HCT116 (cell line): ENCODE data around the gene CACNA1G. TPM values are rescaled to one million over a fixed set of nuclear protein-coding genes. Genes with fewer than 3 reads are reported as not detected.
A peak's percentile ranks its signal among the peaks of the same experiment; 100 is the strongest.

Experiments
- ATAC-seq: fragments of 200-7000 bp; cut with Tn5 transposase; 2 replicates; pipeline ENCODE4 v1.9.1; 2020; ENCODE audit warnings: mild to moderate bottlenecking, moderate library complexity
- BruUV-seq: library from RNA; stranded (reverse); fragments of 400-500 nt; replicated peaks from 2 replicates; lab custom pipeline; 2021; lab: Mats Ljungman, UMichigan
- CTCF ChIA-PET: fragments of 300-600 bp; sonication (Branson Sonifier 250); formaldehyde crosslinking; loops from one replicate; lab custom pipeline; 2021; ENCODE audit warnings: antibody characterized with exemption; lab: Charles Lee
- POLR2A ChIA-PET: fragments of 300-600, 350-600 bp; sonication (Branson Sonifier 250); formaldehyde crosslinking; loops from one replicate; lab custom pipeline; 2021; ENCODE audit warnings: antibody characterized with exemption; lab: Charles Lee
- RAD21 ChIA-PET, 2 experiments: fragments of 300-600 bp; sonication (Branson Sonifier 250); formaldehyde crosslinking; loops; one replicate each; lab custom pipeline; 2023; ENCODE audit warnings: low total read pairs in 2 of 2; ENCODE audit not compliant: uncharacterized antibody in 2 of 2, unreplicated experiment in 2 of 2, low non-redundant PET in 1 of 2; lab: Charles Lee
- DNase-seq: peaks from one replicate; pipeline ENCODE4 v3.0.0-alpha.2; 2010; ENCODE audit warnings: low read depth, low spot score
- H2AFZ ChIP-seq: fragments of 200-600 bp; shearing (Covaris generic), sonication (generic); 2 replicates; pipeline ENCODE4 v1.6.1; 2017; ENCODE audit warnings: low read depth, mixed run types, mixed read lengths, antibody characterized with exemption, low read length; ENCODE audit not compliant: poor library complexity, severe bottlenecking
- H3K27ac ChIP-seq: 2 replicates; pipeline ENCODE4 v1.5.1; 2012; ENCODE audit warnings: low read depth, low read length
- H3K27me3 ChIP-seq: fragments of 200-600 bp; sonication (generic); 2 replicates; pipeline ENCODE4 v1.6.1; 2016; ENCODE audit warnings: mixed run types, low read length, mixed read lengths; ENCODE audit not compliant: insufficient read depth
- H3K36me3 ChIP-seq, 2 experiments: fragments of 200-500 bp in 1 of 2; fragments of 200-600 bp in 1 of 2; sonication (Bioruptor generic) in 1 of 2; sonication (generic) in 1 of 2; 2 replicates each; pipeline versions ENCODE4 v1.5.1 to v1.6.1; 2014 to 2016; ENCODE audit warnings: low read length in 2 of 2, inconsistent platforms in 1 of 2, mixed read lengths in 1 of 2, mixed run types in 1 of 2; ENCODE audit not compliant: insufficient read depth in 2 of 2, control insufficient read depth in 1 of 2
- H3K4me1 ChIP-seq, 2 experiments: fragments of 200-600 bp in 1 of 2; sonication (generic) in 1 of 2; 2 replicates each; pipeline versions ENCODE4 v1.5.1 to v1.6.1; 2012 to 2017; ENCODE audit warnings: low read length in 2 of 2, inconsistent platforms in 1 of 2, mild to moderate bottlenecking in 1 of 2, mixed read lengths in 1 of 2, mixed run types in 1 of 2, moderate library complexity in 1 of 2; ENCODE audit not compliant: insufficient read depth in 2 of 2, control insufficient read depth in 1 of 2
- H3K4me2 ChIP-seq: fragments of 200-600 bp; sonication (generic); 2 replicates; pipeline ENCODE4 v1.6.1; 2017; ENCODE audit warnings: mixed run types, low read length, mixed read lengths
- H3K4me3 ChIP-seq, 2 experiments: fragments of 200-600 bp in 1 of 2; sonication (generic) in 1 of 2; replicated peaks in 1 of 2; 2 replicates each; pipeline ENCODE4 v1.5.1; 2011 to 2016; ENCODE audit warnings: low read length in 2 of 2, control low read depth in 1 of 2, low read depth in 1 of 2, mild to moderate bottlenecking in 1 of 2, mixed read lengths in 1 of 2, mixed run types in 1 of 2
- H3K79me2 ChIP-seq: fragments of 200-600 bp; sonication (generic); 2 replicates; pipeline ENCODE4 v1.6.1; 2017; ENCODE audit warnings: mild to moderate bottlenecking, mixed run types, low read length, moderate library complexity, mixed read lengths; ENCODE audit not compliant: insufficient read depth
- H3K9ac ChIP-seq: fragments of 200-600 bp; sonication (generic); 2 replicates; pipeline ENCODE4 v1.6.1; 2016; ENCODE audit warnings: low read length, mixed read lengths
- H3K9me2 ChIP-seq: fragments of 200-600 bp; sonication (generic), shearing (Covaris generic); 2 replicates; pipeline ENCODE4 v1.6.1; 2017; ENCODE audit warnings: mixed run types, mild to moderate bottlenecking, moderate library complexity; ENCODE audit not compliant: insufficient read depth
- H3K9me3 ChIP-seq, 2 experiments: fragments of 200-500 bp in 1 of 2; fragments of 200-600 bp in 1 of 2; sonication (Bioruptor generic) in 1 of 2; sonication (generic) in 1 of 2; 2 replicates each; pipeline ENCODE4 v1.6.1; 2014 to 2017; ENCODE audit warnings: low read length in 2 of 2, mixed read lengths in 2 of 2, inconsistent platforms in 1 of 2, low read depth in 1 of 2, mild to moderate bottlenecking in 1 of 2, mixed run types in 1 of 2, moderate library complexity in 1 of 2; ENCODE audit not compliant: control insufficient read depth in 1 of 2, insufficient read depth in 1 of 2
- H4K20me1 ChIP-seq: fragments of 200-600 bp; sonication (generic), shearing (Covaris generic); 2 replicates; pipeline ENCODE4 v1.6.1; 2017; ENCODE audit warnings: mixed run types, mild to moderate bottlenecking, moderate library complexity; ENCODE audit not compliant: insufficient read depth
- CEBPB ChIP-seq: IDR thresholded peaks from 2 replicates; pipeline ENCODE4 v1.6.1; 2012; ENCODE audit warnings: low read depth
- FOSL1 ChIP-seq: IDR thresholded peaks from 2 replicates; pipeline ENCODE4 v1.6.1; 2012; ENCODE audit warnings: low read depth
- YY1 ChIP-seq: IDR thresholded peaks from 2 replicates; pipeline ENCODE4 v1.6.1; 2011; ENCODE audit warnings: low read length, low read depth, moderate library complexity, mild to moderate bottlenecking; ENCODE audit not compliant: insufficient replicate concordance; ENCODE audit errors: extremely low read depth
- intact Hi-C: fragments of 100-400 bp; cut with micrococcal nuclease; formaldehyde crosslinking; loops from 2 replicates; pipeline ENCODE4 v1.10.0; 2022
- total RNA-seq: library from RNA; stranded (reverse); gene quantifications from one replicate; pipeline ENCODE4 v1.2.1, GENCODE V29; 2021; ENCODE audit not compliant: unreplicated experiment
- TF ChIP-seq, protein P1 (sequence below): IDR thresholded peaks from 2 replicates; pipeline ENCODE4 v1.6.1; 2012; ENCODE audit warnings: low read depth
- TF ChIP-seq, protein P2 (sequence below), 3 experiments: fragments of 200-600 bp in 1 of 3; sonication (generic) in 1 of 3; IDR thresholded peaks in 2 of 3; conservative IDR thresholded peaks in 1 of 3; 2 replicates each; pipeline ENCODE4 v1.5.1; 2012 to 2017; ENCODE audit warnings: low read depth in 2 of 3, low read length in 2 of 3, antibody characterized with exemption in 1 of 3, borderline replicate concordance in 1 of 3, control low read depth in 1 of 3, mild to moderate bottlenecking in 1 of 3, mixed read lengths in 1 of 3, mixed run types in 1 of 3, moderate library complexity in 1 of 3; ENCODE audit not compliant: insufficient read depth in 1 of 3
- TF ChIP-seq, protein P3 (sequence below): IDR thresholded peaks from 2 replicates; pipeline ENCODE4 v1.6.1; 2012

CACNA1G gene
- total RNA-seq, 1 experiment from 2014 or later = 3.4 TPM

DNA sequence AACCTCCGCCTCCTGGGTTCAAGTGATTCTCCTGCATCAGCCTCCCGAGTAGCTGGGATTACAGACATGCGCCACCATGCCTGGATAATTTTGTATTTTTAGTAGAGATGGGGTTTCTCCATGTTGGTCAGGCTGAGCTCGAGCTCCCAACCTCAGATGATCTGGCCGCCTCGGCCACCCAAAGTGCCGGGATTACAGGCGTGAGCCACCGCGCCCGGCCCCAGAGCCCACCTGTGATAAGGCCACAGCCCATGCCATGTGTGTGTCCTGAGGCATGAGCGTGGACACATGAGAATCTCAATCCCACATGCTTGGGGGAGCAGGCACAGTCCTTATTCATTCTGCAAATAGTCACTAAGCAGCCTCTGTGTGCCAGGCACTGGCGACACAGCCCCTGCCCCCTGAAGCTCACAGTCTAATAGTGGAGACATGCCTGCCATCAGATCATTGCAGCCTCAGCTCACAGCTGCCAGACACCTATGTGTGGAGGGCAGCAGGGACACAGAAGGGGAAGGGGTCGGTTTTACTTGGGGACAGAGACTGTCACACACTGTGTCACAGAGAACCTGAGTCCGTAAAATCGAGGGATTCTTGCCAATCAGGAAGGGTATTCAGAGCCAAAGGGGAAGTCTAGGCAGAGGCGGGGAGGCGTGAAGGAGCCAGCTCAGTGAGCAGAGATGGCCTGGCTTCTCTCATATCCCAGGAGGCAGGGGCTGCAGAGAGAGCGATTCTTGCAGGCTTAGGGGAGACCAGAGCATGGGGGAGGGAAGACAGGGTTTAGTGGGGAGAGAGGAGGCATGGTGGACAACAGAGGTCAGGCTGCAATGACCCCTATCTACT lies 64.7 kb downstream of the CACNA1G start (continued):
- TF ChIP-seq, protein P1, sequence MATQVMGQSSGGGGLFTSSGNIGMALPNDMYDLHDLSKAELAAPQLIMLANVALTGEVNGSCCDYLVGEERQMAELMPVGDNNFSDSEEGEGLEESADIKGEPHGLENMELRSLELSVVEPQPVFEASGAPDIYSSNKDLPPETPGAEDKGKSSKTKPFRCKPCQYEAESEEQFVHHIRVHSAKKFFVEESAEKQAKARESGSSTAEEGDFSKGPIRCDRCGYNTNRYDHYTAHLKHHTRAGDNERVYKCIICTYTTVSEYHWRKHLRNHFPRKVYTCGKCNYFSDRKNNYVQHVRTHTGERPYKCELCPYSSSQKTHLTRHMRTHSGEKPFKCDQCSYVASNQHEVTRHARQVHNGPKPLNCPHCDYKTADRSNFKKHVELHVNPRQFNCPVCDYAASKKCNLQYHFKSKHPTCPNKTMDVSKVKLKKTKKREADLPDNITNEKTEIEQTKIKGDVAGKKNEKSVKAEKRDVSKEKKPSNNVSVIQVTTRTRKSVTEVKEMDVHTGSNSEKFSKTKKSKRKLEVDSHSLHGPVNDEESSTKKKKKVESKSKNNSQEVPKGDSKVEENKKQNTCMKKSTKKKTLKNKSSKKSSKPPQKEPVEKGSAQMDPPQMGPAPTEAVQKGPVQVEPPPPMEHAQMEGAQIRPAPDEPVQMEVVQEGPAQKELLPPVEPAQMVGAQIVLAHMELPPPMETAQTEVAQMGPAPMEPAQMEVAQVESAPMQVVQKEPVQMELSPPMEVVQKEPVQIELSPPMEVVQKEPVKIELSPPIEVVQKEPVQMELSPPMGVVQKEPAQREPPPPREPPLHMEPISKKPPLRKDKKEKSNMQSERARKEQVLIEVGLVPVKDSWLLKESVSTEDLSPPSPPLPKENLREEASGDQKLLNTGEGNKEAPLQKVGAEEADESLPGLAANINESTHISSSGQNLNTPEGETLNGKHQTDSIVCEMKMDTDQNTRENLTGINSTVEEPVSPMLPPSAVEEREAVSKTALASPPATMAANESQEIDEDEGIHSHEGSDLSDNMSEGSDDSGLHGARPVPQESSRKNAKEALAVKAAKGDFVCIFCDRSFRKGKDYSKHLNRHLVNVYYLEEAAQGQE = no peak
- TF ChIP-seq CEBPB = no peak
- TF ChIP-seq, protein P2, sequence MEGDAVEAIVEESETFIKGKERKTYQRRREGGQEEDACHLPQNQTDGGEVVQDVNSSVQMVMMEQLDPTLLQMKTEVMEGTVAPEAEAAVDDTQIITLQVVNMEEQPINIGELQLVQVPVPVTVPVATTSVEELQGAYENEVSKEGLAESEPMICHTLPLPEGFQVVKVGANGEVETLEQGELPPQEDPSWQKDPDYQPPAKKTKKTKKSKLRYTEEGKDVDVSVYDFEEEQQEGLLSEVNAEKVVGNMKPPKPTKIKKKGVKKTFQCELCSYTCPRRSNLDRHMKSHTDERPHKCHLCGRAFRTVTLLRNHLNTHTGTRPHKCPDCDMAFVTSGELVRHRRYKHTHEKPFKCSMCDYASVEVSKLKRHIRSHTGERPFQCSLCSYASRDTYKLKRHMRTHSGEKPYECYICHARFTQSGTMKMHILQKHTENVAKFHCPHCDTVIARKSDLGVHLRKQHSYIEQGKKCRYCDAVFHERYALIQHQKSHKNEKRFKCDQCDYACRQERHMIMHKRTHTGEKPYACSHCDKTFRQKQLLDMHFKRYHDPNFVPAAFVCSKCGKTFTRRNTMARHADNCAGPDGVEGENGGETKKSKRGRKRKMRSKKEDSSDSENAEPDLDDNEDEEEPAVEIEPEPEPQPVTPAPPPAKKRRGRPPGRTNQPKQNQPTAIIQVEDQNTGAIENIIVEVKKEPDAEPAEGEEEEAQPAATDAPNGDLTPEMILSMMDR (IDR thresholded peaks at IDR 0.05 in 2 of 3, conservative IDR thresholded peaks at IDR 0.05 in 1 of 3; ENCODE audit: borderline replicate concordance in 1 of 3, insufficient read depth in 1 of 3, low read depth in 2 of 3, low read length in 2 of 3) = no peak

DNA sequence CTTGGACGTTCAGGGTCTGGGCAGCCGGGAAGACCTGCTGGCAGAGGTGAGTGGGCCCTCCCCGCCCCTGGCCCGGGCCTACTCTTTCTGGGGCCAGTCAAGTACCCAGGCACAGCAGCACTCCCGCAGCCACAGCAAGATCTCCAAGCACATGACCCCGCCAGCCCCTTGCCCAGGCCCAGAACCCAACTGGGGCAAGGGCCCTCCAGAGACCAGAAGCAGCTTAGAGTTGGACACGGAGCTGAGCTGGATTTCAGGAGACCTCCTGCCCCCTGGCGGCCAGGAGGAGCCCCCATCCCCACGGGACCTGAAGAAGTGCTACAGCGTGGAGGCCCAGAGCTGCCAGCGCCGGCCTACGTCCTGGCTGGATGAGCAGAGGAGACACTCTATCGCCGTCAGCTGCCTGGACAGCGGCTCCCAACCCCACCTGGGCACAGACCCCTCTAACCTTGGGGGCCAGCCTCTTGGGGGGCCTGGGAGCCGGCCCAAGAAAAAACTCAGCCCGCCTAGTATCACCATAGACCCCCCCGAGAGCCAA lies 65.6 kb downstream of the CACNA1G start:
- ATAC-seq = peak; percentile 81
- no peaks in the 10 kb centered on the region for H3K36me3 ChIP-seq
- intact Hi-C loops = loop anchor here (1.0 kb wide), 2 partner anchors 79 to 144 kb away; partner anchors contain the start of gene SPATA20
- CTCF ChIA-PET = interaction anchor here (0.7 to 3.7 kb wide), 22 partner anchors 9 to 147 kb away, joined by 3 to 63 read pairs (median 5); partner anchors contain the start of genes CACNA1G and SPATA20
- no peaks in the 10 kb centered on the region for H3K9me2 ChIP-seq
- no peaks in the 10 kb centered on the region for H3K79me2 ChIP-seq
- H4K20me1 ChIP-seq = no peaks in the 10 kb centered on the region
- no peak overlapping the region for H3K4me3 ChIP-seq
- RAD21 ChIA-PET = interaction anchor here (0.6 to 1.7 kb wide), 10 partner anchors 66 to 157 kb away, joined by 3 to 17 read pairs (median 4); partner anchors contain the start of genes SPATA20 (in 2 of the 2) and CACNA1G (in 1 of the 2)
- no TSS peak for BruUV-seq
- no peak overlapping the region for H3K9ac ChIP-seq
- H3K4me1 ChIP-seq = peaks cover 9 to 32% of the 10 kb centered on the region in 2 experiments; a peak in 3 of 4 replicates
- peak overlapping the region; percentile 9; the same call in 1 of the 2 replicates for H3K27ac ChIP-seq
- no peak overlapping the region for H2AFZ ChIP-seq
- no peaks in the 10 kb centered on the region for H3K9me3 ChIP-seq
- H3K4me2 ChIP-seq = peak overlapping the region; percentile 8; the same call in 1 of the 2 replicates
- H3K27me3 ChIP-seq = no peaks in the 10 kb centered on the region
- DNase-seq = peak; percentile 58
- POLR2A ChIA-PET = interaction anchor here (0.7 to 1.2 kb wide), 3 partner anchors 9 to 75 kb away, joined by 3 to 4 read pairs (median 4); no protein-coding TSS in a partner anchor
- TF ChIP-seq, protein P1 = no peak
- no peak for TF ChIP-seq FOSL1
- TF ChIP-seq YY1 = no peak
- TF ChIP-seq, protein P3, sequence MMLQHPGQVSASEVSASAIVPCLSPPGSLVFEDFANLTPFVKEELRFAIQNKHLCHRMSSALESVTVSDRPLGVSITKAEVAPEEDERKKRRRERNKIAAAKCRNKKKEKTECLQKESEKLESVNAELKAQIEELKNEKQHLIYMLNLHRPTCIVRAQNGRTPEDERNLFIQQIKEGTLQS = no peak
- TF ChIP-seq, protein P2 (IDR thresholded peaks at IDR 0.05 in 2 of 3, conservative IDR thresholded peaks at IDR 0.05 in 1 of 3; ENCODE audit: borderline replicate concordance in 1 of 3, insufficient read depth in 1 of 3, low read depth in 2 of 3, low read length in 2 of 3) = peak; percentile 90 to 96 (median 92)
